ENCODE data around the gene NOS1. TPM values are rescaled to one million over a fixed set of nuclear protein-coding genes. Genes with fewer than 3 reads are reported as not detected.

Gene NOS1
- total and polyA plus RNA-seq, 2 experiments from 2014 or later, result 0.63 to 3.0 TPM

GRCh38 chr12:117168976-117169375 lies 192.4 kb downstream of the NOS1 start (continued):
- TF ChIP-seq, protein P1, sequence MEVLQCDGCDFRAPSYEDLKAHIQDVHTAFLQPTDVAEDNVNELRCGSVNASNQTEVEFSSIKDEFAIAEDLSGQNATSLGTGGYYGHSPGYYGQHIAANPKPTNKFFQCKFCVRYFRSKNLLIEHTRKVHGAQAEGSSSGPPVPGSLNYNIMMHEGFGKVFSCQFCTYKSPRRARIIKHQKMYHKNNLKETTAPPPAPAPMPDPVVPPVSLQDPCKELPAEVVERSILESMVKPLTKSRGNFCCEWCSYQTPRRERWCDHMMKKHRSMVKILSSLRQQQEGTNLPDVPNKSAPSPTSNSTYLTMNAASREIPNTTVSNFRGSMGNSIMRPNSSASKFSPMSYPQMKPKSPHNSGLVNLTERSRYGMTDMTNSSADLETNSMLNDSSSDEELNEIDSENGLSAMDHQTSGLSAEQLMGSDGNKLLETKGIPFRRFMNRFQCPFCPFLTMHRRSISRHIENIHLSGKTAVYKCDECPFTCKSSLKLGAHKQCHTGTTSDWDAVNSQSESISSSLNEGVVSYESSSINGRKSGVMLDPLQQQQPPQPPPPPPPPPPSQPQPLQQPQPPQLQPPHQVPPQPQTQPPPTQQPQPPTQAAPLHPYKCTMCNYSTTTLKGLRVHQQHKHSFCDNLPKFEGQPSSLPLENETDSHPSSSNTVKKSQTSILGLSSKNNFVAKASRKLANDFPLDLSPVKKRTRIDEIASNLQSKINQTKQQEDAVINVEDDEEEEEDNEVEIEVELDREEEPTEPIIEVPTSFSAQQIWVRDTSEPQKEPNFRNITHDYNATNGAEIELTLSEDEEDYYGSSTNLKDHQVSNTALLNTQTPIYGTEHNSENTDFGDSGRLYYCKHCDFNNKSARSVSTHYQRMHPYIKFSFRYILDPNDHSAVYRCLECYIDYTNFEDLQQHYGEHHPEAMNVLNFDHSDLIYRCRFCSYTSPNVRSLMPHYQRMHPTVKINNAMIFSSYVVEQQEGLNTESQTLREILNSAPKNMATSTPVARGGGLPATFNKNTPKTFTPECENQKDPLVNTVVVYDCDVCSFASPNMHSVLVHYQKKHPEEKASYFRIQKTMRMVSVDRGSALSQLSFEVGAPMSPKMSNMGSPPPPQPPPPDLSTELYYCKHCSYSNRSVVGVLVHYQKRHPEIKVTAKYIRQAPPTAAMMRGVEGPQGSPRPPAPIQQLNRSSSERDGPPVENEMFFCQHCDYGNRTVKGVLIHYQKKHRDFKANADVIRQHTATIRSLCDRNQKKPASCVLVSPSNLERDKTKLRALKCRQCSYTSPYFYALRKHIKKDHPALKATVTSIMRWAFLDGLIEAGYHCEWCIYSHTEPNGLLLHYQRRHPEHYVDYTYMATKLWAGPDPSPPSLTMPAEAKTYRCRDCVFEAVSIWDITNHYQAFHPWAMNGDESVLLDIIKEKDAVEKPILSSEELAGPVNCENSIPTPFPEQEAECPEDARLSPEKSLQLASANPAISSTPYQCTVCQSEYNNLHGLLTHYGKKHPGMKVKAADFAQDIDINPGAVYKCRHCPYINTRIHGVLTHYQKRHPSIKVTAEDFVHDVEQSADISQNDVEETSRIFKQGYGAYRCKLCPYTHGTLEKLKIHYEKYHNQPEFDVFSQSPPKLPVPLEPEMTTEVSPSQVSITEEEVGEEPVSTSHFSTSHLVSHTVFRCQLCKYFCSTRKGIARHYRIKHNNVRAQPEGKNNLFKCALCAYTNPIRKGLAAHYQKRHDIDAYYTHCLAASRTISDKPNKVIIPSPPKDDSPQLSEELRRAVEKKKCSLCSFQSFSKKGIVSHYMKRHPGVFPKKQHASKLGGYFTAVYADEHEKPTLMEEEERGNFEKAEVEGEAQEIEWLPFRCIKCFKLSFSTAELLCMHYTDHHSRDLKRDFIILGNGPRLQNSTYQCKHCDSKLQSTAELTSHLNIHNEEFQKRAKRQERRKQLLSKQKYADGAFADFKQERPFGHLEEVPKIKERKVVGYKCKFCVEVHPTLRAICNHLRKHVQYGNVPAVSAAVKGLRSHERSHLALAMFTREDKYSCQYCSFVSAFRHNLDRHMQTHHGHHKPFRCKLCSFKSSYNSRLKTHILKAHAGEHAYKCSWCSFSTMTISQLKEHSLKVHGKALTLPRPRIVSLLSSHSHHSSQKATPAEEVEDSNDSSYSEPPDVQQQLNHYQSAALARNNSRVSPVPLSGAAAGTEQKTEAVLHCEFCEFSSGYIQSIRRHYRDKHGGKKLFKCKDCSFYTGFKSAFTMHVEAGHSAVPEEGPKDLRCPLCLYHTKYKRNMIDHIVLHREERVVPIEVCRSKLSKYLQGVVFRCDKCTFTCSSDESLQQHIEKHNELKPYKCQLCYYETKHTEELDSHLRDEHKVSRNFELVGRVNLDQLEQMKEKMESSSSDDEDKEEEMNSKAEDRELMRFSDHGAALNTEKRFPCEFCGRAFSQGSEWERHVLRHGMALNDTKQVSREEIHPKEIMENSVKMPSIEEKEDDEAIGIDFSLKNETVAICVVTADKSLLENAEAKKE (CRISPR knock-in tag; IDR thresholded peaks at IDR 0.05), result no peak
- TF ChIP-seq, protein P2, sequence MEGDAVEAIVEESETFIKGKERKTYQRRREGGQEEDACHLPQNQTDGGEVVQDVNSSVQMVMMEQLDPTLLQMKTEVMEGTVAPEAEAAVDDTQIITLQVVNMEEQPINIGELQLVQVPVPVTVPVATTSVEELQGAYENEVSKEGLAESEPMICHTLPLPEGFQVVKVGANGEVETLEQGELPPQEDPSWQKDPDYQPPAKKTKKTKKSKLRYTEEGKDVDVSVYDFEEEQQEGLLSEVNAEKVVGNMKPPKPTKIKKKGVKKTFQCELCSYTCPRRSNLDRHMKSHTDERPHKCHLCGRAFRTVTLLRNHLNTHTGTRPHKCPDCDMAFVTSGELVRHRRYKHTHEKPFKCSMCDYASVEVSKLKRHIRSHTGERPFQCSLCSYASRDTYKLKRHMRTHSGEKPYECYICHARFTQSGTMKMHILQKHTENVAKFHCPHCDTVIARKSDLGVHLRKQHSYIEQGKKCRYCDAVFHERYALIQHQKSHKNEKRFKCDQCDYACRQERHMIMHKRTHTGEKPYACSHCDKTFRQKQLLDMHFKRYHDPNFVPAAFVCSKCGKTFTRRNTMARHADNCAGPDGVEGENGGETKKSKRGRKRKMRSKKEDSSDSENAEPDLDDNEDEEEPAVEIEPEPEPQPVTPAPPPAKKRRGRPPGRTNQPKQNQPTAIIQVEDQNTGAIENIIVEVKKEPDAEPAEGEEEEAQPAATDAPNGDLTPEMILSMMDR (conservative IDR thresholded peaks at IDR 0.05; ENCODE audit: low read depth in 2 of 2), result no peak
- TF ChIP-seq EZH2phosphoT487 (IDR thresholded peaks at IDR 0.05; ENCODE audit: unreplicated experiment) (no peak), JUNB (IDR thresholded peaks at IDR 0.05; ENCODE audit: unreplicated experiment) (no peak), ZNF331 (CRISPR knock-in tag; IDR thresholded peaks at IDR 0.05; ENCODE audit: low read depth) (no peak)

- peaks cover 3% of the 10 kb centered on the region for H3K27me3 Mint-ChIP-seq (ENCODE audit: insufficient read depth, low read depth, poor library complexity)
- Histone ChIP-seq H3K36me3 (ENCODE audit: insufficient read depth) (peaks cover 61% of the 10 kb centered on the region), H2AFZ (no peak overlapping the region), H3K79me2 (replicated peaks; ENCODE audit: insufficient read depth) (peaks cover 10% of the 10 kb centered on the region; the same call in 1 of the 2 replicates), H3K27ac (ENCODE audit: low read depth) (no peak overlapping the region), H4K20me1 (replicated peaks; ENCODE audit: insufficient read depth) (peaks cover 15% of the 10 kb centered on the region), H3K27me3 (ENCODE audit: insufficient read depth) (no peaks in the 10 kb centered on the region), H3F3A (replicated peaks; ENCODE audit: low read depth) (no peaks in the 10 kb centered on the region), H3K4me1 (ENCODE audit: insufficient read depth) (no peaks in the 10 kb centered on the region), H3K4me3 (no peak overlapping the region), H3K9me2 (ENCODE audit: insufficient read depth) (no peaks in the 10 kb centered on the region), H3K4me2 (no peak overlapping the region)
- H3K27ac Mint-ChIP-seq, result no peak overlapping the region
- no peaks in the 10 kb centered on the region for H3K9me3 Mint-ChIP-seq
- no peaks in the 10 kb centered on the region for H3K4me1 Mint-ChIP-seq
- peaks cover 85% of the 10 kb centered on the region for H3K36me3 Mint-ChIP-seq (ENCODE audit: low read depth)
- H3K4me3 Mint-ChIP-seq, result no peak overlapping the region
- ATAC-seq (no peak), DNase-seq (ENCODE audit: low spot score) (no peak)
- TF ChIP-seq EZH2phosphoT487 (IDR thresholded peaks at IDR 0.05; ENCODE audit: unreplicated experiment) (no peak), POLR2AphosphoS5 (IDR thresholded peaks at IDR 0.05; ENCODE audit: low read depth) (no peak), ZNF114 (CRISPR knock-in tag; IDR thresholded peaks at IDR 0.05) (no peak)
- TF ChIP-seq, protein P3, sequence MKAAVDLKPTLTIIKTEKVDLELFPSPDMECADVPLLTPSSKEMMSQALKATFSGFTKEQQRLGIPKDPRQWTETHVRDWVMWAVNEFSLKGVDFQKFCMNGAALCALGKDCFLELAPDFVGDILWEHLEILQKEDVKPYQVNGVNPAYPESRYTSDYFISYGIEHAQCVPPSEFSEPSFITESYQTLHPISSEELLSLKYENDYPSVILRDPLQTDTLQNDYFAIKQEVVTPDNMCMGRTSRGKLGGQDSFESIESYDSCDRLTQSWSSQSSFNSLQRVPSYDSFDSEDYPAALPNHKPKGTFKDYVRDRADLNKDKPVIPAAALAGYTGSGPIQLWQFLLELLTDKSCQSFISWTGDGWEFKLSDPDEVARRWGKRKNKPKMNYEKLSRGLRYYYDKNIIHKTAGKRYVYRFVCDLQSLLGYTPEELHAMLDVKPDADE (IDR thresholded peaks at IDR 0.05), result no peak
Measured at GRCh38 chr12:117167769-117168168, 193.7 kb downstream of the NOS1 start.
